Fibroblast of skin of right biceps (primary cell): ENCODE data around the gene CYS1.
A peak's percentile ranks its signal among the peaks of the same experiment; 100 is the strongest.

Source experiments
- DNase-seq: peaks from one replicate; pipeline ENCODE4 v3.0.0-alpha.2; 2013

Gene CYS1

GRCh38 chr2:10091182-10091888 is 11.1 kb upstream of the CYS1 start:
- no peak for DNase-seq

- DNase-seq: no peak
These were observed 9.5 kb upstream of the CYS1 start for GRCh38 chr2:10089565-10090190.

GRCh38 chr2:10087360-10087759 is 7.1 kb upstream of the CYS1 start:
- no peak for DNase-seq

GRCh38 chr2:10086950-10087349 is 6.7 kb upstream of the CYS1 start:
- DNase-seq: no peak

GRCh38 chr2:10085668-10086059 is 5.5 kb upstream of the CYS1 start:
- DNase-seq: no peak

GRCh38 chr2:10085043-10085667 is 4.9 kb upstream of the CYS1 start:
- DNase-seq: no peak

GRCh38 chr2:10084223-10084865 is 4.1 kb upstream of the CYS1 start:
- DNase-seq: no peak

- no peak for DNase-seq
These were observed 3.5 kb upstream of the CYS1 start for GRCh38 chr2:10083692-10084211.

- DNase-seq: no peak
These were observed 2.8 kb upstream of the CYS1 start for GRCh38 chr2:10083046-10083445.

- no peak for DNase-seq
These were observed 509 bp upstream of the CYS1 start for GRCh38 chr2:10080536-10081304.

GRCh38 chr2:10079266-10079869 is 843 bp downstream of the CYS1 start:
- DNase-seq: peak; percentile 57

GRCh38 chr2:10078704-10079265 is 1.4 kb downstream of the CYS1 start:
- no peak for DNase-seq

GRCh38 chr2:10078001-10078400 is 2.2 kb downstream of the CYS1 start:
- DNase-seq: no peak

GRCh38 chr2:10076988-10077527 is 3.2 kb downstream of the CYS1 start:
- DNase-seq: no peak

GRCh38 chr2:10076511-10076910 is 3.7 kb downstream of the CYS1 start:
- no peak for DNase-seq

- DNase-seq: no peak
These were observed 4.5 kb downstream of the CYS1 start for GRCh38 chr2:10075571-10076209.

- no peak for DNase-seq
These were observed 5.1 kb downstream of the CYS1 start for GRCh38 chr2:10075101-10075500.

- DNase-seq: no peak
These were observed 6.5 kb downstream of the CYS1 start for GRCh38 chr2:10073706-10074105.

- DNase-seq: peak; percentile 76
These were observed 7.3 kb downstream of the CYS1 start for GRCh38 chr2:10072656-10073480.

- no peak for DNase-seq
These were observed 8.6 kb downstream of the CYS1 start for GRCh38 chr2:10071595-10071994.
